Measurements from ENCODE around the gene CENPU.
A peak's percentile ranks its signal among the peaks of the same experiment; 100 is the strongest.
"Not testable (repeated sequence)": the region's sequence is repeated elsewhere in the genome, so short reads cannot be mapped to it uniquely, and the experiment has no call there.

Gene CENPU

GRCh38 chr4:184653650-184654049 lies 80.2 kb downstream of the CENPU start:
- H3K9ac ChIP-seq, result no peak overlapping the region
- peaks cover 15% of the 10 kb centered on the region for H3K79me2 ChIP-seq (ENCODE audit: insufficient read depth, low read depth)
- H3K27me3 ChIP-seq (ENCODE audit: insufficient read depth, low read depth), result no peaks in the 10 kb centered on the region
- H3K4me3 ChIP-seq (IDR thresholded peaks at IDR 0.05; ENCODE audit: insufficient read depth, low read depth, low read length), result no peak overlapping the region
- H2AFZ ChIP-seq (ENCODE audit: low read depth), result no peak overlapping the region
- no peaks in the 10 kb centered on the region for H4K20me1 ChIP-seq (ENCODE audit: insufficient read depth)
- TF ChIP-seq, protein P1, sequence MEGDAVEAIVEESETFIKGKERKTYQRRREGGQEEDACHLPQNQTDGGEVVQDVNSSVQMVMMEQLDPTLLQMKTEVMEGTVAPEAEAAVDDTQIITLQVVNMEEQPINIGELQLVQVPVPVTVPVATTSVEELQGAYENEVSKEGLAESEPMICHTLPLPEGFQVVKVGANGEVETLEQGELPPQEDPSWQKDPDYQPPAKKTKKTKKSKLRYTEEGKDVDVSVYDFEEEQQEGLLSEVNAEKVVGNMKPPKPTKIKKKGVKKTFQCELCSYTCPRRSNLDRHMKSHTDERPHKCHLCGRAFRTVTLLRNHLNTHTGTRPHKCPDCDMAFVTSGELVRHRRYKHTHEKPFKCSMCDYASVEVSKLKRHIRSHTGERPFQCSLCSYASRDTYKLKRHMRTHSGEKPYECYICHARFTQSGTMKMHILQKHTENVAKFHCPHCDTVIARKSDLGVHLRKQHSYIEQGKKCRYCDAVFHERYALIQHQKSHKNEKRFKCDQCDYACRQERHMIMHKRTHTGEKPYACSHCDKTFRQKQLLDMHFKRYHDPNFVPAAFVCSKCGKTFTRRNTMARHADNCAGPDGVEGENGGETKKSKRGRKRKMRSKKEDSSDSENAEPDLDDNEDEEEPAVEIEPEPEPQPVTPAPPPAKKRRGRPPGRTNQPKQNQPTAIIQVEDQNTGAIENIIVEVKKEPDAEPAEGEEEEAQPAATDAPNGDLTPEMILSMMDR (conservative IDR thresholded peaks at IDR 0.05; ENCODE audit: low read depth, low read length), result no peak
- H3K4me2 ChIP-seq, result no peak overlapping the region
- peaks cover 6% of the 10 kb centered on the region for H3K4me1 ChIP-seq (ENCODE audit: low read depth, poor library complexity, severe bottlenecking)
- H3K27ac ChIP-seq, result no peak overlapping the region
- no peaks in the 10 kb centered on the region for H3K36me3 ChIP-seq (ENCODE audit: insufficient read depth)

DNA sequence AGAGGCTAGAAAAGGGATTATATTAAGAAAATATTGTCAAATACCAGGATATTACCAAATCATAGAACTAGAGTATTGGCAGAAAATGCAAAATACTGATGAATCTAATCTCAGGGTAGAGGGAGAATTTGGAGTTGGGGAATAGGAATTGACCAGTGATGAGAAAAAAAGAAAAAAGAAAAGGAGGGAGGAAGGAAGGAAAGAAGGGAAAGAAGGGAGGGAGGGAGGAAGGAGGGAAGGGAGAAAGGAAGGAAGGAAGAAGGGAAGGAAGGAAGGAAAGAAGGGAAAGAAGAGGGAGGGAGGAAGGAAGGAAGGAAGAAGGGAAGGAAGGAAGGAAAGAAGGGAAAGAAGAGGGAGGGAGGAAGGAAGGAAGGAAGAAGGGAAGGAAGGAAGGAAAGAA lies 81.2 kb downstream of the CENPU start:
- not testable (repeated sequence) for H3K9ac ChIP-seq; H3K4me1 ChIP-seq (ENCODE audit: low read depth, poor library complexity, severe bottlenecking); H3K4me2 ChIP-seq; H3K27ac ChIP-seq; H4K20me1 ChIP-seq (ENCODE audit: insufficient read depth); H3K27me3 ChIP-seq (ENCODE audit: insufficient read depth, low read depth); H3K4me3 ChIP-seq (IDR thresholded peaks at IDR 0.05; ENCODE audit: insufficient read depth, low read depth, low read length); H2AFZ ChIP-seq (ENCODE audit: low read depth); H3K36me3 ChIP-seq (ENCODE audit: insufficient read depth)
- peaks cover 25% of the 10 kb centered on the region for H3K79me2 ChIP-seq (ENCODE audit: insufficient read depth, low read depth)

- TF ChIP-seq, protein P1 (conservative IDR thresholded peaks at IDR 0.05; ENCODE audit: low read depth, low read length), result no peak
- Histone ChIP-seq H3K36me3 (ENCODE audit: insufficient read depth) (peaks cover 3% of the 10 kb centered on the region; the same call in 1 of the 2 replicates), H3K79me2 (ENCODE audit: insufficient read depth, low read depth) (peaks cover 33% of the 10 kb centered on the region), H3K27ac (no peak overlapping the region), H2AFZ (ENCODE audit: low read depth) (no peak overlapping the region), H3K4me3 (IDR thresholded peaks at IDR 0.05; ENCODE audit: insufficient read depth, low read depth, low read length) (no peak overlapping the region), H4K20me1 (ENCODE audit: insufficient read depth) (peaks cover 12% of the 10 kb centered on the region; the same call in 1 of the 2 replicates), H3K9ac (no peak overlapping the region), H3K4me2 (no peak overlapping the region), H3K27me3 (ENCODE audit: insufficient read depth, low read depth) (no peaks in the 10 kb centered on the region), H3K4me1 (ENCODE audit: low read depth, poor library complexity, severe bottlenecking) (peaks cover 14% of the 10 kb centered on the region)
Observed at GRCh38 chr4:184651899-184652298, 82.0 kb downstream of the CENPU start.

DNA sequence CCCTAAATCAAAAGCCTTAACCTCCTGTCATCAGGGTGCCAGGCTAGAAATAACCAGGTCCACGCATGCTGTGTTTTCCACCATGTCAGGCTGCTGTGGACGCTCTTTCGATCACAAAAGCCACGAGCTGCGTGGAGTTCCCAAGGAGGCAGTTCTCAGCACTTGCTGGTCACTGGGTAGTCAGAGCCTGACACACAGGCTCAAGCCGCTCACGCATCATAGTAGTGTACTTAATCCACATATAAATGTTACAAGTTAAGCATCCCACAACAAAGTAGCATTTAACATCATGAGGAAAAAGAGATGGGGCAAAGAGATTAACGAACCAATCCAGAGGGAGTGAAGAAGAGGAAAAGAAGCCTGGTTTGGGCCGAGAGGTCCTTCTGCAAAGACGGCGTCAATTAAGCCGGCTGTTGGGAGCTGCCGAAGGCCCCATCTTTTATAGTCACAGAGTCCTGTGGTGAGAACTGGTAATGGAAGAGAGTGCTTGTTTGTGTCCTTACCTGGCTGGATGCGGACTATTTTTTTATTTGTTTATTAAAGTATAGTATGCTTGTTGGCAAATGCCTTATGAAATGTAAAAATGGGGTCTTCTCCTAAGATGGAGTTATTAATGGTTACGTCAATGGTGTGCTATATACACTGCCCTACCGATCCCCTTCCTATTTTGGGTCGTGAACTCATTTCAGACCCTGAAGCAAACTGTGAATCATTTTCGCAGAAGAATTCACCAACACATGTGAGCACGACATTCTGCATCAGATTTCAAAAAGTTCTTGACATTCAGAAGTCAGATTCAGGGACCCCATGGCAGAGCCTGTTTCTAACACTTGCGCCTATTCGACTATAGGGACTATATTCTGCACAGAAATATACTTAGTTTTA lies 83.7 kb downstream of the CENPU start:
- Histone ChIP-seq H3K36me3 (ENCODE audit: insufficient read depth) (peaks cover 7% of the 10 kb centered on the region; the same call in 1 of the 2 replicates), H3K27ac (peak overlapping the region; percentile 57), H3K27me3 (ENCODE audit: insufficient read depth, low read depth) (no peaks in the 10 kb centered on the region), H3K4me1 (ENCODE audit: low read depth, poor library complexity, severe bottlenecking) (peaks cover 31% of the 10 kb centered on the region), H3K4me2 (peak overlapping the region; percentile 84), H3K9ac (peak overlapping the region; percentile 71), H2AFZ (ENCODE audit: low read depth) (peak overlapping the region; percentile 70), H3K79me2 (ENCODE audit: insufficient read depth, low read depth) (peaks cover 49% of the 10 kb centered on the region), H3K4me3 (IDR thresholded peaks at IDR 0.05; ENCODE audit: insufficient read depth, low read depth, low read length) (no peak overlapping the region), H4K20me1 (ENCODE audit: insufficient read depth) (peaks cover 18% of the 10 kb centered on the region)
- TF ChIP-seq, protein P1 (conservative IDR thresholded peaks at IDR 0.05; ENCODE audit: low read depth, low read length), result no peak
